CD8-positive, alpha-beta memory T cell (primary cell): Measurements from ENCODE around the gene TRIM2. TPM values are rescaled to one million over a fixed set of nuclear protein-coding genes. Genes with fewer than 3 reads are reported as not detected.
"Not testable (repeated sequence)": the region's sequence is repeated elsewhere in the genome, so short reads cannot be mapped to it uniquely, and the experiment has no call there.

Source experiments
- CTCF ChIA-PET: fragments of 350-600 bp; sonication (Branson Sonifier 250); formaldehyde crosslinking; loops from one replicate; lab custom pipeline; 2021; ENCODE audit warnings: antibody characterized with exemption; lab: Charles Lee
- POLR2A ChIA-PET: fragments of 350-600 bp; sonication (Branson Sonifier 250); formaldehyde crosslinking; loops from one replicate; lab custom pipeline; 2021; ENCODE audit warnings: antibody characterized with exemption; lab: Charles Lee
- DNase-seq, 5 donors: peaks; one replicate each; pipeline versions ENCODE4 v3.0.0 to v3.0.0-alpha.2; 2020 to 2022; ENCODE audit warnings: mixed read lengths in 1 of 5
- H3K27ac ChIP-seq: one replicate; pipeline ENCODE4 v1.7.0; 2013; ENCODE audit warnings: low read depth, mild to moderate bottlenecking, low read length, moderate library complexity
- H3K27me3 ChIP-seq: 2 replicates; pipeline ENCODE4 v1.7.0; 2013; ENCODE audit warnings: low read length, mild to moderate bottlenecking; ENCODE audit not compliant: insufficient read depth, poor library complexity, severe bottlenecking
- H3K36me3 ChIP-seq: 2 replicates; pipeline ENCODE4 v1.7.0; 2013; ENCODE audit warnings: mild to moderate bottlenecking, low read length, moderate library complexity; ENCODE audit not compliant: insufficient read depth
- H3K4me1 ChIP-seq: 2 replicates; pipeline ENCODE4 v1.7.0; 2013; ENCODE audit warnings: mild to moderate bottlenecking, low read length, moderate library complexity; ENCODE audit not compliant: insufficient read depth
- H3K4me3 ChIP-seq: 2 replicates; pipeline ENCODE4 v1.7.0; 2013; ENCODE audit warnings: mild to moderate bottlenecking, low read length
- H3K9me3 ChIP-seq: 2 replicates; pipeline ENCODE4 v1.7.0; 2013; ENCODE audit warnings: mild to moderate bottlenecking, low read length
- H3K27ac Mint-ChIP-seq, 8 donors: one replicate each; pipeline ENCODE4 v1.8.0; 2020 to 2021; ENCODE audit warnings: mixed read lengths in 8 of 8, mild to moderate bottlenecking in 6 of 8, inconsistent platforms in 3 of 8, moderate library complexity in 3 of 8
- H3K27me3 Mint-ChIP-seq, 2 donors: one replicate each; pipeline ENCODE4 v1.8.0; 2020 to 2021; ENCODE audit warnings: mixed read lengths in 2 of 2, mild to moderate bottlenecking in 1 of 2, moderate library complexity in 1 of 2
- H3K36me3 Mint-ChIP-seq, 3 donors: one replicate each; pipeline ENCODE4 v1.8.0; 2020 to 2021; ENCODE audit warnings: mixed read lengths in 3 of 3, inconsistent platforms in 1 of 3, mild to moderate bottlenecking in 1 of 3
- H3K4me1 Mint-ChIP-seq, 3 donors: one replicate each; pipeline ENCODE4 v1.8.0; 2020 to 2021; ENCODE audit warnings: mixed read lengths in 3 of 3, inconsistent platforms in 1 of 3, mild to moderate bottlenecking in 1 of 3
- H3K4me3 Mint-ChIP-seq, 7 donors: one replicate each; pipeline ENCODE4 v1.8.0; 2020 to 2021; ENCODE audit warnings: mixed read lengths in 7 of 7, mild to moderate bottlenecking in 6 of 7, moderate library complexity in 4 of 7, inconsistent platforms in 2 of 7
- H3K9me3 Mint-ChIP-seq, 5 donors: one replicate each; pipeline ENCODE4 v1.8.0; 2020 to 2022; ENCODE audit warnings: mixed read lengths in 5 of 5, mild to moderate bottlenecking in 3 of 5, moderate library complexity in 2 of 5, inconsistent platforms in 1 of 5
- polyA plus RNA-seq: library from polyadenylated mRNA; unstranded; fragments of 300-500 nt; fragmentation: Illumina TruSeq; gene quantifications from one replicate; pipeline ENCODE4 v1.2.3, GENCODE V29; 2021
- total RNA-seq, 2 experiments: library from RNA; stranded (reverse); gene quantifications; one replicate each; pipeline ENCODE4 v1.2.3, GENCODE V29; 2021

Gene TRIM2
- total and polyA plus RNA-seq, 3 experiments from 2014 or later, result 0.24 to 1.5 (median 0.29) TPM

DNA sequence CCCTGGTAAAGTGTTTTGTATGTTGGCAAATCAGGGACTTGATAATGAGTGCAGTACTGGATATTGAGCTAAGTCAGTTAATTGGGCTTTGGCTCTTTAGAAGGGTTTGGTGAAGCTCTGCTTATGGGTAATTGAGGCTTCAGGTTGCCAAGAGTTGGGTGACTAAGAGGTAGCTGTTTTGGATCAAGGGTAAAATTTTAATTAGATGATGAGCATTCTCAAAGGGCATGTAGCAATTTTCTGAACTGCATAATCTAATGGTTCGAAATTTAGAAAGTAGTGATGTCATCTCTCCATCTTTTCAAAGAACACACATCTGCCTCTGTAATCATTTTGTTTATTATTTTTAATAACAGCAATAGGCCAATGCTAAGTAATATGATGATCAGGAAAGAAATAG lies 5.5 kb upstream of the TRIM2 start:
- Histone ChIP-seq H3K4me1 (no peaks in the 10 kb centered on the region), H3K36me3 (no peaks in the 10 kb centered on the region), H3K9me3 (no peaks in the 10 kb centered on the region), H3K27me3 (no peaks in the 10 kb centered on the region), H3K27ac (no peak overlapping the region), H3K4me3 (no peak overlapping the region)
- peaks cover 0 to 7% of the 10 kb centered on the region in 2 donors for H3K27me3 Mint-ChIP-seq
- H3K36me3 Mint-ChIP-seq, result peaks cover 0 to 5% (median under 1%) of the 10 kb centered on the region in 3 donors
- H3K4me3 Mint-ChIP-seq, result no peak overlapping the region
- no peaks in the 10 kb centered on the region for H3K9me3 Mint-ChIP-seq
- DNase-seq, result no peak
- ChIA-PET CTCF (no interaction called here), POLR2A (no interaction called here)
- no peak overlapping the region for H3K27ac Mint-ChIP-seq
- no peaks in the 10 kb centered on the region for H3K4me1 Mint-ChIP-seq

DNA sequence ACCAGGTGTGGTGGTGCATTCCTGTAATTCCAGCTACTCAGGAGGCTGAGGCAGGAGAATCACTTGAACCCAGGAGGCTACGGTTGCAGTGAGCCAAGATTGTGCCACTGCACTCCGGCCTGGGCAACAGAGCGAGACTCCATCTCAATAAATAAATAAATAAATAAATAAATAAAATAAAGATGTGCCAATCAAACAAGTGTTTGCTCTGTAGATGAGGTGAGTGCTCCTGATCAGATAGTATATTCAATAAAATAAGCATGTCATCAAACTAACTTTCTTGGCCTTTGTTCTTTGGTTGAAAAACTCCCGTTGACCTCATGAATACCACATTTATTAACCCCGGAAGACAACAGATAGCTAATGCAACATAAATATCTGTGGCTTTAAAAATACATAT lies 497 bp upstream of the TRIM2 start:
- H3K27me3 ChIP-seq, H3K4me3 Mint-ChIP-seq, H3K9me3 ChIP-seq, CTCF ChIA-PET, DNase-seq, H3K27ac Mint-ChIP-seq, H3K36me3 Mint-ChIP-seq, H3K4me3 ChIP-seq, H3K27ac ChIP-seq, POLR2A ChIA-PET, H3K36me3 ChIP-seq, H3K9me3 Mint-ChIP-seq: not testable (repeated sequence)
- Mint-ChIP-seq H3K4me1 (peaks cover 16 to 32% (median 24%) of the 10 kb centered on the region in 3 donors), H3K27me3 (peaks cover 0 to 14% of the 10 kb centered on the region in 2 donors)
- H3K4me1 ChIP-seq, result peaks cover 22% of the 10 kb centered on the region

DNA sequence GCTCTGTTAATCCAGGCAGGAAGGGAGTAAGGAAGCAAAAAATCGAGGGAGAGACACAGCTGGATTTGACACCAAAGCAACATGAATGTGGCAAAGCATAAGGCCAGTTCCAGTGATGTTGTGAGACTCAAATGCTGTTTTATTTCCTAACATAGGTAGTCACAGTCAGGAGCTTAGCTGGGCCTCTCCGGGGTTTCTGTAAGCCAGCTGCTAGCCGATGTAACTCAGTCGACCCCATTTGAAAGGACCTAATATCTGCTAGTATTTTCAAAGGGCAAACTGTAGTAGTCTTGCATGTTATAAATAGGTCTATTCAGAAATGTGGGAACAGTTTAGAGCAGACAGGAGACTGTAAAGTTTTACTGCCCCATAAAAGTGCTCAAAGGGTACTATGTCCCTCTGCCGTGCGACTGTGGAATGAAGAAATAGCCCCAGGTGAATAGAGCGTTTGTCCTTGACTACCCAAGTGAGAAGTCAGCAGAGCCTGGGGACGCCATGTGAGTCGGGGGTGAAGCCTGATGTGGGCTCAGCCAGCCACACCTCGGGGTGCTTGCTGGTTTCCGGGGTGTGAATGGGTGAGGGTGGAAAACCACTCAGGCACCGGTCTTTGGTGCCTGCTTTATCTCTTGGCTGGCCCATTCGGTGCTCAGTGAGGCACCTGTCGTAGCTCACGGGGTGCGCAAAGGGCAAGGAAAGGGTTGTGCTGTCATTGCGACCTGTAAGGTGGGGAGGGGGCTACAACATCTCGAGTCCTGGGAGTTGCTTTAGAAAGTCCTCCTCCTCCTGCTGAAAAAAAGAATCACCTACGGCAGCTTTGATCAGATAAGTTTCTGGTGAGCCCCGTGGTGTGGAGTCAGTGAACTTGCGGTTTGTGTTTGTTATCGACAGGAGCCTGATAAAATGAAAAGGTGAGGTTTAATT lies 745 bp downstream of the TRIM2 start:
- Mint-ChIP-seq H3K4me3 (peak overlapping the region; percentile 45 to 84 (median 68)), H3K27ac (peak overlapping the region in 6 of 8 donors; percentile 34 to 79 (median 50)), H3K27me3 (peaks cover 0 to 21% of the 10 kb centered on the region in 2 donors), H3K36me3 (no peaks in the 10 kb centered on the region), H3K9me3 (no peaks in the 10 kb centered on the region), H3K4me1 (peaks cover 16 to 32% (median 24%) of the 10 kb centered on the region in 3 donors)
- Histone ChIP-seq H3K9me3 (no peaks in the 10 kb centered on the region), H3K27ac (no peak overlapping the region), H3K36me3 (no peaks in the 10 kb centered on the region), H3K4me3 (peak overlapping the region; percentile 55), H3K27me3 (no peaks in the 10 kb centered on the region), H3K4me1 (peaks cover 22% of the 10 kb centered on the region)
- CTCF ChIA-PET, result no interaction called here
- peak; percentile 6 to 50 (median 37) for DNase-seq
- POLR2A ChIA-PET, result no interaction called here

DNA sequence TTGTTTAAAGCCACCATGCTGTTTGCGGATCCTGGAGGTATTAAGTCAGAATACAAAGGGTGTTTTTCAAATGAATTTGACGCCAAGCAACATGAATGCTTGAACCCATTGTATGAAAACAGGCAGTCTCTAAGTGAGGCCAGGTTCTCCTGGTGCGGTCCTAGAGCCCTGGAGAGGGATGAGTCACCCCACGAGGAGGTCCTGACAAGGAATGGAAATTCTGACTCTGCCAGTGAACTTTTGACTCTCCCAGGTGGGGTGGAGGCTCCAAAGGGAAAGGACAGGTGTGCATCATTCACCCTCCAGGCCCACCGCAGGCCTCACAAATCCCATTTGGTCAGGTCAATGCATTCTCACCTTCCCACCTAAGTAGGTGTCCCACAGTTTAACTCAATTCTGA lies 1.5 kb downstream of the TRIM2 start:
- ChIA-PET CTCF (no interaction called here), POLR2A (no interaction called here)
- Mint-ChIP-seq H3K36me3 (no peaks in the 10 kb centered on the region), H3K27ac (peak overlapping the region in 1 of 8 donors; percentile 45), H3K9me3 (no peaks in the 10 kb centered on the region), H3K27me3 (peaks cover 0 to 23% of the 10 kb centered on the region in 2 donors), H3K4me3 (peak overlapping the region in 5 of 7 donors; percentile 68 to 84 (median 72)), H3K4me1 (peaks cover 16 to 32% (median 24%) of the 10 kb centered on the region in 3 donors)
- peaks cover 22% of the 10 kb centered on the region for H3K4me1 ChIP-seq
- H3K4me3 ChIP-seq, result peak overlapping the region; percentile 55
- H3K36me3 ChIP-seq, result no peaks in the 10 kb centered on the region
- DNase-seq, result no peak
- no peaks in the 10 kb centered on the region for H3K27me3 ChIP-seq
- H3K27ac ChIP-seq, result no peak overlapping the region
- H3K9me3 ChIP-seq, result no peaks in the 10 kb centered on the region

DNA sequence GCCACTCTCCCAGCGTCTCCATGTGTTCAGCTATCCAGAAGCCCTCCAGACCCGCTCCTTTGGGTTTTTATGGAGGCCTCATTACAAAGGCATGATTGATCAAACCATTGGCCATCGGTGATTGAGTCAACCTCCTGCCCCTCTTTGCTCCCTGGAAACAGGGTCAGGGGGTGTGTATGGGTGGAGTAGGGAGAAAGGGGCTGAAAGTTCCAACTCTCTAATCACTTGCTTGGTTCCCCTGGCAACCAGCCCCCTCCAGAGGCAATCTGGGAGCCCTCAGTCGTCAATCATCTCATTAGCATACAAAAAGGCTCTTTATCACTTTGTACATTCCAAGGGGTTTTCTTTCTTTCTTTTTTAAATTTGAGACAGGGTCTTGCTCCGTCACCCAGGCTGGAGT lies 2.3 kb downstream of the TRIM2 start:
- H3K36me3 Mint-ChIP-seq, result no peaks in the 10 kb centered on the region
- Histone ChIP-seq H3K36me3 (no peaks in the 10 kb centered on the region), H3K27ac (no peak overlapping the region), H3K4me3 (no peak overlapping the region), H3K4me1 (peaks cover 22% of the 10 kb centered on the region), H3K9me3 (no peaks in the 10 kb centered on the region), H3K27me3 (no peaks in the 10 kb centered on the region)
- H3K4me3 Mint-ChIP-seq, result peak overlapping the region in 1 of 7 donors; percentile 63
- no peak overlapping the region for H3K27ac Mint-ChIP-seq
- peaks cover 16 to 32% (median 24%) of the 10 kb centered on the region in 3 donors for H3K4me1 Mint-ChIP-seq
- H3K9me3 Mint-ChIP-seq, result no peaks in the 10 kb centered on the region
- POLR2A ChIA-PET, result no interaction called here
- CTCF ChIA-PET, result no interaction called here
- DNase-seq, result no peak
- peaks cover 0 to 23% of the 10 kb centered on the region in 2 donors for H3K27me3 Mint-ChIP-seq

DNA sequence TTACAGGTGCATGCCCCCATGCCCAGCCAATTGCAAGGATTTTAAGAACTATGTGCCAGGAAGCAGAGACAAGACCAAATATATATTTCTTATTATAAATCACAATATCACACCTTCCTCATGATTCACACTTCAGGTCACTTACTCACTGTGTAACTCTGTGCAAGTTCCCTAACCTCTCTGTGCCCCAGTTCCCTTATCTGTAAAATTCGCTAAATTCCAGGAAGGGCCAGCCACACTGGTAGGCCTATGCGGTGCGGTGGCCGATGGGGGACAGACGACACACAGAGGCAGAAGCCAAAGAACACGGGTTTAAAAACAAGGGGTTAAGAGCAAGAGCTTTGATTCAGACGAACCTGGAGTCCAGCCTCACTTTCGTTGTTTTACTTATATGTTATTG lies 2.8 kb downstream of the TRIM2 start:
- no peak for DNase-seq
- Mint-ChIP-seq H3K36me3 (no peaks in the 10 kb centered on the region), H3K27ac (no peak overlapping the region), H3K4me1 (peaks cover 16 to 33% (median 25%) of the 10 kb centered on the region in 3 donors), H3K27me3 (peaks cover 0 to 27% of the 10 kb centered on the region in 2 donors), H3K4me3 (peak overlapping the region in 1 of 7 donors; percentile 15), H3K9me3 (peaks cover 0 to 5% (median 0%) of the 10 kb centered on the region in 5 donors)
- H3K36me3 ChIP-seq, result no peaks in the 10 kb centered on the region
- peaks cover 22% of the 10 kb centered on the region for H3K4me1 ChIP-seq
- H3K9me3 ChIP-seq, result no peaks in the 10 kb centered on the region
- H3K4me3 ChIP-seq, result no peak overlapping the region
- CTCF ChIA-PET, result no interaction called here
- no peak overlapping the region for H3K27ac ChIP-seq
- no peaks in the 10 kb centered on the region for H3K27me3 ChIP-seq
- POLR2A ChIA-PET, result no interaction called here

DNA sequence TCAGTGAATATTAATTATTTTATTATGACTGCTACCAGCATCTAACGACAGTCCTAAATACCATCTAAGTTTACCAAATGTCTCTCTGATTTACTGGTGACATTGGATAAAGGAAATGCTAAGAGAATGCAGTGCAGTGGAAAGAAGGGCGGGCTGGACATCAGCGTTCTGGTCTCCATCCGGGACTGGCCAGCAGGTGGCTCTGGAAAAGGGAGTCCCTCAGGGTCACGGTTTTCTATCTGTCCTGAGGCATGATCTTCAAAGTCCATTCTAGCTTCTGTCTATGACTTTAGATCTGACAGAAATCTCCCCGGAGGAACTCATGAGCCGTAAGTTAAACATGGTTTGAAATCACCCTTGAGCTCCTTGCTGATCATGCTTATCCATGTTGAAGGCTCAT lies 3.3 kb downstream of the TRIM2 start:
- ChIA-PET POLR2A (no interaction called here), CTCF (interaction anchor here (1.2 kb wide), 1 partner anchor 16 kb away, joined by 4 read pairs; no protein-coding TSS in a partner anchor)
- H3K4me3 ChIP-seq, result no peak overlapping the region
- no peak overlapping the region for H3K27ac Mint-ChIP-seq
- no peak for DNase-seq
- no peak overlapping the region for H3K4me3 Mint-ChIP-seq
- H3K9me3 Mint-ChIP-seq, result peaks cover 0 to 5% (median 0%) of the 10 kb centered on the region in 5 donors
- no peaks in the 10 kb centered on the region for H3K9me3 ChIP-seq
- no peak overlapping the region for H3K27ac ChIP-seq
- H3K27me3 Mint-ChIP-seq, result peaks cover 0 to 29% of the 10 kb centered on the region in 2 donors
- H3K4me1 Mint-ChIP-seq, result peaks cover 16 to 38% (median 28%) of the 10 kb centered on the region in 3 donors
- H3K36me3 Mint-ChIP-seq, result no peaks in the 10 kb centered on the region
- peaks cover 22% of the 10 kb centered on the region for H3K4me1 ChIP-seq
- H3K36me3 ChIP-seq, result no peaks in the 10 kb centered on the region
- no peaks in the 10 kb centered on the region for H3K27me3 ChIP-seq

DNA sequence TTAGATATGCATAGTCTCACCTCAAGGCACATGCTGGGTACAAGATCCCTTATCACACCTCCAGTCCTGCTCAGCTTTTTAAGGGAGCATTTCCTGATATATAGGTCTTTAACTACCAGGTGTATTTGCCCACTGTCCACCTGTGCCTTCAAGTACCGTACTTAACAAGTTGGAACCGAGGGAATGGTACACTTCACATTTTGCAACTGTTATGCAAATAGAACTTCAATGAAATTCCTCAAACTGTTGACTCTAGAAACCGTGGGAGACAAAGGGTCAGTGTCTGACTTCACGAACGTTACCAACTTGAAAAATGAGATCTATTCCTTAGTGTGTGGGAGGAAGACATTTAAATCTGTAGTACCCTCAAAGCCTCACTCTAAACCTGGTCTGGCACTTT lies 5.2 kb downstream of the TRIM2 start:
- H3K36me3 ChIP-seq, result no peaks in the 10 kb centered on the region
- ChIA-PET POLR2A (no interaction called here), CTCF (no interaction called here)
- Mint-ChIP-seq H3K4me1 (peaks cover 14 to 34% (median 23%) of the 10 kb centered on the region in 3 donors), H3K27me3 (peaks cover 3 to 33% of the 10 kb centered on the region in 2 donors), H3K36me3 (no peaks in the 10 kb centered on the region), H3K9me3 (peaks cover 0 to 5% (median 0%) of the 10 kb centered on the region in 5 donors), H3K27ac (no peak overlapping the region), H3K4me3 (no peak overlapping the region)
- H3K27me3 ChIP-seq, result no peaks in the 10 kb centered on the region
- no peak overlapping the region for H3K27ac ChIP-seq
- H3K9me3 ChIP-seq, result no peaks in the 10 kb centered on the region
- no peak for DNase-seq
- no peak overlapping the region for H3K4me3 ChIP-seq
- H3K4me1 ChIP-seq, result peaks cover 18% of the 10 kb centered on the region
